IMR-90 (cell line): ENCODE results near the gene YIPF3.

ENCODE experiments used
- CTCF ChIP-seq: conservative IDR thresholded peaks from 2 replicates; pipeline ENCODE4 v1.5.1; 2012; ENCODE audit warnings: mild to moderate bottlenecking, low read depth, low read length, improper control_type of control experiment
- MAFK ChIP-seq: IDR thresholded peaks from 2 replicates; pipeline ENCODE4 v1.6.1; 2012; ENCODE audit warnings: low read depth, low read length, improper control_type of control experiment

GRCh38 chr6:43496370-43497128 lies 20.2 kb downstream of the YIPF3 start:
- TF ChIP-seq CTCF = peak; percentile 77
- TF ChIP-seq MAFK = no peak
